CD4-positive, alpha-beta T cell treated with Interleukin-12 subunit alpha and Interleukin-12 subunit beta, for 1 hour (primary cell): ENCODE data around the gene IL22RA2.

ENCODE experiments used
- DNase-seq: peaks from one replicate; pipeline ENCODE4 v3.0.0-alpha.2; 2020

The IL22RA2 gene

GRCh38 chr6:137165375-137166246, 7.8 kb downstream of the IL22RA2 start:
- peak; percentile 43 for DNase-seq

- DNase-seq, result no peak
Observed at GRCh38 chr6:137163732-137164318, 9.6 kb downstream of the IL22RA2 start.

- no peak for DNase-seq
Observed at GRCh38 chr6:137162692-137163306, 10.6 kb downstream of the IL22RA2 start.

GRCh38 chr6:137161949-137162348, 11.5 kb downstream of the IL22RA2 start:
- DNase-seq, result no peak

- DNase-seq, result no peak
Observed at GRCh38 chr6:137160763-137161162, 12.7 kb downstream of the IL22RA2 start.

GRCh38 chr6:137159912-137160311, 13.5 kb downstream of the IL22RA2 start:
- DNase-seq, result no peak

- DNase-seq, result no peak
Observed at GRCh38 chr6:137157601-137158000, 15.8 kb downstream of the IL22RA2 start.

- DNase-seq, result no peak
Observed at GRCh38 chr6:137156650-137157049, 16.8 kb downstream of the IL22RA2 start.

GRCh38 chr6:137155830-137156229, 17.6 kb downstream of the IL22RA2 start:
- DNase-seq, result peak; percentile 57

- no peak for DNase-seq
Observed at GRCh38 chr6:137150072-137150471, 23.4 kb downstream of the IL22RA2 start.

GRCh38 chr6:137149035-137149393, 24.4 kb downstream of the IL22RA2 start:
- no peak for DNase-seq

GRCh38 chr6:137148306-137149034, 25.0 kb downstream of the IL22RA2 start:
- DNase-seq, result no peak

GRCh38 chr6:137147195-137147594, 26.2 kb downstream of the IL22RA2 start:
- no peak for DNase-seq

- DNase-seq, result no peak
Observed at GRCh38 chr6:137146206-137146605, 27.2 kb downstream of the IL22RA2 start.

GRCh38 chr6:137145421-137145820, 28.0 kb downstream of the IL22RA2 start:
- no peak for DNase-seq

- peak; percentile 31 for DNase-seq
Observed at GRCh38 chr6:137136065-137136464, 37.4 kb downstream of the IL22RA2 start.

GRCh38 chr6:137134483-137134882, 39.0 kb downstream of the IL22RA2 start:
- no peak for DNase-seq

GRCh38 chr6:137133122-137133521, 40.3 kb downstream of the IL22RA2 start:
- DNase-seq, result no peak

- DNase-seq, result no peak
Observed at GRCh38 chr6:137126875-137127485, 46.5 kb downstream of the IL22RA2 start.

- DNase-seq, result no peak
Observed at GRCh38 chr6:137123078-137123477, 50.4 kb downstream of the IL22RA2 start.

- DNase-seq, result no peak
Observed at GRCh38 chr6:137122612-137123011, 50.8 kb downstream of the IL22RA2 start.

- no peak for DNase-seq
Observed at GRCh38 chr6:137121401-137121997, 51.9 kb downstream of the IL22RA2 start.
